ENCODE results near the gene PTPRN2.
"Not testable (repeated sequence)": the region's sequence is repeated elsewhere in the genome, so short reads cannot be mapped to it uniquely, and the experiment has no call there.

DNA sequence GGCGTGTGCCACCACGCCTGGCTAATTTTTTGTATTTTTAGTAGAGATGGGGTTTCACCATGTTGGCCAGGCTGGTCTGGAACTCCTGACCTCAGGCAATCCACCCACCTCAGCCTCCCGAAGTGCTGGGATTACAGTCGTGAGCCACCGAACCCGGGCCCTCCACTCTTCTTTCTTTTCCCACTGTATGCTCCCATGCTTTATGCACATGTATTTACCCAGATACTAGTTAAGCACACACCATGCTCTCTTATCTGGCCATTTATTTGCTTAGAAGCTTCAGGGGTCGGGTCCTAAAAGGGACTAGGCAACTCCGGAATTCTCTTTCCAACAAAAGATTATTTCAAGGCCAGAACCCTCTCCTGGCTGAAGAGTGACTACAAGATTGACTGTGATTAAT, 38.7 kb upstream of the PTPRN2 start:
- TF ChIP-seq, protein P1, sequence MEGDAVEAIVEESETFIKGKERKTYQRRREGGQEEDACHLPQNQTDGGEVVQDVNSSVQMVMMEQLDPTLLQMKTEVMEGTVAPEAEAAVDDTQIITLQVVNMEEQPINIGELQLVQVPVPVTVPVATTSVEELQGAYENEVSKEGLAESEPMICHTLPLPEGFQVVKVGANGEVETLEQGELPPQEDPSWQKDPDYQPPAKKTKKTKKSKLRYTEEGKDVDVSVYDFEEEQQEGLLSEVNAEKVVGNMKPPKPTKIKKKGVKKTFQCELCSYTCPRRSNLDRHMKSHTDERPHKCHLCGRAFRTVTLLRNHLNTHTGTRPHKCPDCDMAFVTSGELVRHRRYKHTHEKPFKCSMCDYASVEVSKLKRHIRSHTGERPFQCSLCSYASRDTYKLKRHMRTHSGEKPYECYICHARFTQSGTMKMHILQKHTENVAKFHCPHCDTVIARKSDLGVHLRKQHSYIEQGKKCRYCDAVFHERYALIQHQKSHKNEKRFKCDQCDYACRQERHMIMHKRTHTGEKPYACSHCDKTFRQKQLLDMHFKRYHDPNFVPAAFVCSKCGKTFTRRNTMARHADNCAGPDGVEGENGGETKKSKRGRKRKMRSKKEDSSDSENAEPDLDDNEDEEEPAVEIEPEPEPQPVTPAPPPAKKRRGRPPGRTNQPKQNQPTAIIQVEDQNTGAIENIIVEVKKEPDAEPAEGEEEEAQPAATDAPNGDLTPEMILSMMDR (IDR thresholded peaks at IDR 0.05): not testable (repeated sequence)
- not testable (repeated sequence) for TF ChIP-seq POLR2AphosphoS5 (IDR thresholded peaks at IDR 0.05; ENCODE audit: low read depth, low read length); REST (IDR thresholded peaks at IDR 0.05; ENCODE audit: insufficient read depth in 1 of 2, low read depth in 2 of 2, low read length in 1 of 2); TCF7L2 (IDR thresholded peaks at IDR 0.05; ENCODE audit: low read depth, low read length)
